Sigmoid colon (tissue), 7 donors: ENCODE results near the gene BRINP1. TPM values are rescaled to one million over a fixed set of nuclear protein-coding genes. Genes with fewer than 3 reads are reported as not detected.

Experiments
- DNase-seq: peaks from one replicate; pipeline ENCODE4 v3.0.0-alpha.2; 2019
- H3K27ac ChIP-seq, 4 donors: fragments of 200-600 bp; sonication (generic); one replicate each; pipeline ENCODE4 v1.5.1; 2016 to 2019; ENCODE audit warnings: mild to moderate bottlenecking in 1 of 4
- H3K27me3 ChIP-seq, 3 donors: fragments of 200-600 bp; sonication (generic); one replicate each; pipeline ENCODE4 v1.5.1; 2019; ENCODE audit warnings: mild to moderate bottlenecking in 1 of 3
- H3K36me3 ChIP-seq, 4 donors: fragments of 200-600 bp; sonication (generic); one replicate each; pipeline ENCODE4 v1.5.1; 2016 to 2019
- H3K4me1 ChIP-seq, 4 donors: fragments of 200-600 bp; sonication (generic); one replicate each; pipeline ENCODE4 v1.5.1; 2017 to 2019
- H3K4me3 ChIP-seq, 4 donors: fragments of 200-600 bp; sonication (generic); one replicate each; pipeline ENCODE4 v1.5.1; 2017 to 2019; ENCODE audit warnings: mild to moderate bottlenecking in 2 of 4, moderate library complexity in 1 of 4
- H3K9me3 ChIP-seq, 4 donors: fragments of 200-600 bp in 3 of 4; sonication (generic) in 3 of 4; one replicate each; pipeline versions ENCODE4 v1.5.1 to v1.6.1; 2013 to 2019
- EP300 ChIP-seq, 4 donors: sonication (generic); formaldehyde crosslinking; IDR thresholded peaks; one replicate each; pipeline ENCODE4 v1.6.1; 2017; ENCODE audit warnings: antibody characterized with exemption in 4 of 4
- POLR2A ChIP-seq, 2 donors: fragments of 450-650 bp; IDR thresholded peaks; one replicate each; pipeline ENCODE4 v1.6.1; 2016; ENCODE audit warnings: antibody characterized with exemption in 2 of 2, mild to moderate bottlenecking in 2 of 2, moderate library complexity in 2 of 2
- POLR2AphosphoS5 ChIP-seq, 4 donors: sonication (generic); formaldehyde crosslinking; IDR thresholded peaks; one replicate each; pipeline ENCODE4 v1.6.1; 2017; ENCODE audit warnings: antibody characterized with exemption in 4 of 4
- WGBS, 2 donors: extraction: QIAGEN DNeasy Blood & Tissue Kit; methylation state at CpG; one replicate each; pipeline ENCODE4 v1.1.7; 2013; 5-methylcytosine and 5-hydroxymethylcytosine counted together
- intact Hi-C: fragments of 100-400 bp; cut with DNase I; formaldehyde crosslinking; loops from one replicate; pipeline ENCODE4 v1.15.1; 2023
- polyA plus RNA-seq, 3 donors: library from polyadenylated mRNA; stranded (reverse); fragments of 200-250 nt; gene quantifications; one replicate each; pipeline ENCODE4 v1.2.3, GENCODE V29; 2013
- total RNA-seq, 4 donors: library from RNA; depleted of rRNA; stranded (reverse); fragments of >200 nt; gene quantifications; one replicate each; pipeline ENCODE4 v1.1.0, GENCODE V29; 2016
- TF ChIP-seq, protein P1 (sequence below), 4 experiments: fragments of 450-650 bp in 3 of 4; fragments of 200-600 bp in 1 of 4; IDR thresholded peaks; one replicate each; pipeline ENCODE4 v1.5.1; 2016 to 2019; ENCODE audit warnings: antibody characterized with exemption in 4 of 4, mild to moderate bottlenecking in 3 of 4, moderate library complexity in 2 of 4
- donor health status: healthy with polysubstance abuse.
- donor health status: Bipolar disorder and iron deficiency.
- donor health status: healthy.

BRINP1 gene
- total and polyA plus RNA-seq, 7 donors: 0.19 to 0.71 (median 0.27) TPM; not detected in 3

DNA sequence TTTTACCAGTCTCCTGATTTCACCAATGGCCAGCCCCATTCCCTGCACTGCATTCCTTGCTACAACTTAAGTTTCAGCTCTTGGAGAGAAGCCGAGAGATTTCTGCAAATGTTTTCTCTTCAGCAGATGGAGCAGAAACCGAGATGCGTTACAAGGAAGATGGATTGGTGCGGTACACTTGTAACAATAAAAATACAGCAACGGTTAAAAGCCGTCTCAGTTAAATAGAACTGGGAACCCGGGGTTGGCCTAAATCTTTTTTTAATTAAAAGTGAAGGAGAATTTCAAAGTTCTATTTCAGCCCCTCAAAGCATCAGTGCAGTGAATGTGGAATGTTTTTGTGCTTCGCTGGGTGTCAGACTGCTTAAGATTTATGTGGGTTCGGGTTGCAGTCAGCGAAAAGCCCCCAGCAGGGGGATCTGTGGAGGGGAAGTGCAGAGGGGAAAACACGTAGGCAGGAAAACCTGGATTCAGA lies 19.8 kb downstream of the BRINP1 start:
- H3K4me3 ChIP-seq: no peak overlapping the region
- no peak overlapping the region for H3K27ac ChIP-seq
- H3K9me3 ChIP-seq: no peaks in the 10 kb centered on the region
- intact Hi-C loops: no loop called here
- no peak for DNase-seq
- WGBS, 2 donors: 17 to 24% methylated on average over 11 of the region's 11 CpGs
- H3K27me3 ChIP-seq: no peaks in the 10 kb centered on the region
- peaks cover 0 to 6% (median 0%) of the 10 kb centered on the region in 4 donors for H3K4me1 ChIP-seq
- TF ChIP-seq POLR2A (IDR thresholded peaks at IDR 0.05): no peak
- TF ChIP-seq POLR2AphosphoS5 (IDR thresholded peaks at IDR 0.05): no peak
- no peak for TF ChIP-seq EP300 (IDR thresholded peaks at IDR 0.05)
- TF ChIP-seq, protein P1, sequence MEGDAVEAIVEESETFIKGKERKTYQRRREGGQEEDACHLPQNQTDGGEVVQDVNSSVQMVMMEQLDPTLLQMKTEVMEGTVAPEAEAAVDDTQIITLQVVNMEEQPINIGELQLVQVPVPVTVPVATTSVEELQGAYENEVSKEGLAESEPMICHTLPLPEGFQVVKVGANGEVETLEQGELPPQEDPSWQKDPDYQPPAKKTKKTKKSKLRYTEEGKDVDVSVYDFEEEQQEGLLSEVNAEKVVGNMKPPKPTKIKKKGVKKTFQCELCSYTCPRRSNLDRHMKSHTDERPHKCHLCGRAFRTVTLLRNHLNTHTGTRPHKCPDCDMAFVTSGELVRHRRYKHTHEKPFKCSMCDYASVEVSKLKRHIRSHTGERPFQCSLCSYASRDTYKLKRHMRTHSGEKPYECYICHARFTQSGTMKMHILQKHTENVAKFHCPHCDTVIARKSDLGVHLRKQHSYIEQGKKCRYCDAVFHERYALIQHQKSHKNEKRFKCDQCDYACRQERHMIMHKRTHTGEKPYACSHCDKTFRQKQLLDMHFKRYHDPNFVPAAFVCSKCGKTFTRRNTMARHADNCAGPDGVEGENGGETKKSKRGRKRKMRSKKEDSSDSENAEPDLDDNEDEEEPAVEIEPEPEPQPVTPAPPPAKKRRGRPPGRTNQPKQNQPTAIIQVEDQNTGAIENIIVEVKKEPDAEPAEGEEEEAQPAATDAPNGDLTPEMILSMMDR (IDR thresholded peaks at IDR 0.05): no peak
- H3K36me3 ChIP-seq: no peaks in the 10 kb centered on the region

DNA sequence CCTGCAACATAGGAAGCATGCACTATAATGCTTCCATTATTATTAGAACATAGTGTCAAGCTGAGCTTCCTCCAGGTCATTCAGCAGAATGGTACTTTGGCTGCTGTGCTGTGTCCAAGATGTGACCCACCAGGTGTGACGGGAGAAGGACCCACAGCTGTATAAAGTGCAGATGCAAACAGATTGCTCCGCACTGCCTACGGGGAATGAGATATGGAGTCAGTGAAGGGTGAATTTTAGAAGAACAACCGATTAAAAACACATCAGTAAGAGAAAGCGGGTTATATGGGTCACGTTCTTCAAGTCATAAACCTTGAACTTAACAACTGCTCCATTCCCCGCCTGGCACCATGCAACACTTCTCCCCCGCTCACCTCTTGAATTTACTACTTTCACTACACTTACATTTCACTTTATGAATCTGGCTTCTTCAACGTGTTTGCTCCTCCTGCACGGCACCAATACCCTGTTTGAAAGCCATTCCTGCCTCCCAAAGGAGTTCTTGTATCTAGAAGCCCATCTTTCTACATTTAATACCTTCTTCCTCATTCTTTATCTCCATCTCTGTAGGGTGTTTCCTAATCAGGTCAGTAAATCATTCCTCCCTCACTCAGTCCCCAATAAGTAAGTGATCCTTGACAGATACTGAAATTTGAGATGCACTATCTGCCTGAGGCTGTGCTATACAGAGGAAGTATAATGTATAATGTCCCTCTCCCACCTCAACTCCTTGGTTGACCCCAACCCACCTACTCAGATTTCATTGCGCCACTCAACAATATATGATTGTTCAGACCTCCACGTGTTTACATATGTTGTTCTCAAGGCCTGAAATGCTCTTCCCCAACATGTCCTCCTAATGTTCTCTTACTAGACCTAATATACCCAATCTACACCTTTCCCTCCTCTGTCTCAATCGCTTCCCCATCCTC lies 25.9 kb downstream of the BRINP1 start:
- Histone ChIP-seq H3K9me3 (no peaks in the 10 kb centered on the region), H3K4me1 (no peaks in the 10 kb centered on the region), H3K36me3 (no peaks in the 10 kb centered on the region), H3K4me3 (no peak overlapping the region), H3K27me3 (no peaks in the 10 kb centered on the region), H3K27ac (no peak overlapping the region)
- 62 to 73% methylated on average over 13 of the region's 13 CpGs for WGBS, 2 donors
- intact Hi-C loops: no loop called here
- no peak for DNase-seq
- no peak for TF ChIP-seq POLR2A (IDR thresholded peaks at IDR 0.05)
- no peak for TF ChIP-seq EP300 (IDR thresholded peaks at IDR 0.05)
- TF ChIP-seq POLR2AphosphoS5 (IDR thresholded peaks at IDR 0.05): no peak
- TF ChIP-seq, protein P1 (IDR thresholded peaks at IDR 0.05): no peak

DNA sequence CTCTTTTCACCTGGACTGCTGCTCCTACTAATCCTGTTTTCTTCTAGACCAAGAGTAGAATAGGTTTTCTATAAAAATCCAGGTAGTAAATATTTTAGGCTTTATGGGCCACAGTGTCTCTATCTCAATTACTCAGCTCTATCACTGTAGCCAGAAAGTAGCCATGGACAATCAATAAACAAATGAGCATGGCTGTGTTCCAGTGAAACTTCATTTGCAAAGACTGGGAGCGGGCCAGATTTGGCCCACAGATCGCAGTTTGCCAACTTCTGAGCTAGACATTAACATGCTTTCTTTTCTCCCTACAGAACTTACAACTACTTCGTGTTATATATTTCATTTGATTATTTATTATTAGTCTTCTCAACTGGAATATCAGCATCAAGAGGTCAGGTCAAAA lies 30.2 kb downstream of the BRINP1 start:
- no peak for DNase-seq
- WGBS, 2 donors: 83 to 85% methylated on average over 3 of the region's 3 CpGs
- intact Hi-C loops: no loop called here
- Histone ChIP-seq H3K9me3 (no peaks in the 10 kb centered on the region), H3K27me3 (no peaks in the 10 kb centered on the region), H3K4me1 (no peaks in the 10 kb centered on the region), H3K27ac (no peak overlapping the region), H3K4me3 (no peak overlapping the region), H3K36me3 (no peaks in the 10 kb centered on the region)
- TF ChIP-seq POLR2A (IDR thresholded peaks at IDR 0.05): no peak
- TF ChIP-seq, protein P1 (IDR thresholded peaks at IDR 0.05): no peak
- no peak for TF ChIP-seq EP300 (IDR thresholded peaks at IDR 0.05)
- no peak for TF ChIP-seq POLR2AphosphoS5 (IDR thresholded peaks at IDR 0.05)

DNA sequence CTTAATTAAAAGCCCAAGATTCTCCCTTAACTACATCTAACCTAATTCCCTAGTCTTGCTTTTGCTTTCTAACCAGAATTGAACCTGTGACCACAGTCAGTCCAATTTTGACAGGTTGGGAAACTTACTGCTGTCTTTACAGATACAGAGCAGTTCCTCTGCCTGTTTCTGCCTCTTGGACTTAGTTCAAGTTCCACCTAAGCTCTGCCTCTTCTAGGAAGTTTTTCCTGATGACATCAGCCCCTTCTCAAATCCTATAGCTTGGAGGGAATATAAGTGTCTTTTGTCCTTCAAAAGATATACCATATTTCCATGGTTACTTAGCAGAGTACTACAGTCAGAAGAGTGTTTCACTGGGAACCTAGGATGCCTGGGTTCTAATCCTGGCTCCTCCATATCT lies 31.7 kb downstream of the BRINP1 start:
- Histone ChIP-seq H3K4me1 (no peaks in the 10 kb centered on the region), H3K9me3 (no peaks in the 10 kb centered on the region), H3K27me3 (no peaks in the 10 kb centered on the region), H3K36me3 (no peaks in the 10 kb centered on the region), H3K4me3 (no peak overlapping the region), H3K27ac (no peak overlapping the region)
- no peak for DNase-seq
- intact Hi-C loops: no loop called here
- TF ChIP-seq, protein P1 (IDR thresholded peaks at IDR 0.05): no peak
- no peak for TF ChIP-seq POLR2A (IDR thresholded peaks at IDR 0.05)
- no peak for TF ChIP-seq POLR2AphosphoS5 (IDR thresholded peaks at IDR 0.05)
- no peak for TF ChIP-seq EP300 (IDR thresholded peaks at IDR 0.05)
